ENCODE data around the gene HDAC1.

- TF ChIP-seq CTCF (IDR thresholded peaks at IDR 0.05; ENCODE audit: low read depth, low read length, poor library complexity, severe bottlenecking) (no peak), EZH2phosphoT487 (IDR thresholded peaks at IDR 0.05; ENCODE audit: borderline replicate concordance, low read length) (no peak)
These were observed 38.8 kb downstream of the HDAC1 start for GRCh38 chr1:32330558-32331151.
